HG02678 (cell line): Measurements from ENCODE around the gene SLC35F4.

Experiments used
- ATAC-seq: cut with Tn5 transposase; IDR thresholded peaks from one replicate; pipeline ENCODE4 v1.9.1; 2021; ENCODE audit warnings: mild to moderate bottlenecking, moderate library complexity; ENCODE audit not compliant: unreplicated experiment

Gene SLC35F4

DNA sequence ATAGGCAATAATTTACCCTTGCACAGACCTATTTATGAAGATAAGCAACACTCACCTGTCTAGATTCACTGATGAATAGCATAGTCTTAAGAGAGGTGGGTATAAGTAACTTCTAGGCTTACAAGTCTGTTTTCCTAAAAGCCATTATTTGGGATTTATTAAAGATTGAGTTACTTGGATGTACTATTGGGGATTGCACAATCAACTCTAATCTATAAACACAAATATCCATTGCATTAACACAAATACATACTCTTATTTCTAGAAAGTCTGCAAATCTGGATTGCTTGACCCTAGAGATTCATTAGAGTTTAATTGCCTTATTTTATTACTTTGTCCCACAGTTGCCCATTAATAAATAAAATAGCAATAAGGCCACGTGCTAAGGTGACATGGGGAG is 224.1 kb downstream of the SLC35F4 start:
- no peak for ATAC-seq

- ATAC-seq: no peak
These were observed 225.9 kb downstream of the SLC35F4 start for GRCh38 chr14:57640036-57640435.

DNA sequence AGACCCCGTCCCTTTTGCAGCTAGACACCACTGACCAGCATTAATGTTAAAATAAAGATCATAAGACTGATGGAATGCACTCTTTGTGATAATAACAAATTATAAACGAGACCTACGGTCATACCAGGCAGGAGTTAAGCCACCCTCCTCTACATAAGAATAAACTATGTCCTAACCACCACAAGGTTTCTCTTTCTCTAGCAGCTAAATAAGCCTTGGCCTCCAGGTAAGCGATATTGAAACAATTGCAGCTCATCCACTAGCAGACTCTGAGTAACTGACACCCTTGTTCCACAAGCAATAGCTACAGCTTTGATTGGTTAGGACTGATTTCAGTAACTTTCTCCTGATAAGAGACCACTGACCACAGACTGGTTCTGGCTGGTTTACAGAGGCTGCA is 228.0 kb downstream of the SLC35F4 start:
- no peak for ATAC-seq

- ATAC-seq: no peak
These were observed 231.6 kb downstream of the SLC35F4 start for GRCh38 chr14:57634335-57634734.

GRCh38 chr14:57632649-57633048 is 233.2 kb downstream of the SLC35F4 start:
- no peak for ATAC-seq

DNA sequence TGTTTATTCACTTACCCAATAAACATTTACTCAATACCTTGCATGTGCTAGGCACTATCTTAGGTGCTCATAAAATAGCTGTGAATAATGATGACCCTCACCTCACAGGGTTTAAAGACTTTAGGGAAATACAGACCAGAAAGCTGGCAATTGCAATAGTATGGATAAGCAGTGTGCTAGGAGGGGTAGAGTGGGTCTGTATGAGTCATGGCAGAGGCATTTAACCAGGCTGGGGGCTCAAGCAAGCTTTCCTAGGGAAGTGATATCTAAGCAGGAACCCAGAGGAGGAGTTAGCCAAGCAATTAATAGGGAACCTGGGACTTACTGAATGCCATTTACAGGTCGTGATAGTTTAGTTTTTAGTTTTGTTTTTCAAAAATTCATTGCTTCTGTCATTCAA is 248.4 kb downstream of the SLC35F4 start:
- no peak for ATAC-seq

GRCh38 chr14:57612946-57613345 is 252.9 kb downstream of the SLC35F4 start:
- no peak for ATAC-seq

GRCh38 chr14:57611555-57612075 is 254.3 kb downstream of the SLC35F4 start:
- no peak for ATAC-seq

- ATAC-seq: no peak
These were observed 255.3 kb downstream of the SLC35F4 start for GRCh38 chr14:57610631-57611030.

GRCh38 chr14:57609192-57610075 is 256.5 kb downstream of the SLC35F4 start:
- ATAC-seq: no peak

DNA sequence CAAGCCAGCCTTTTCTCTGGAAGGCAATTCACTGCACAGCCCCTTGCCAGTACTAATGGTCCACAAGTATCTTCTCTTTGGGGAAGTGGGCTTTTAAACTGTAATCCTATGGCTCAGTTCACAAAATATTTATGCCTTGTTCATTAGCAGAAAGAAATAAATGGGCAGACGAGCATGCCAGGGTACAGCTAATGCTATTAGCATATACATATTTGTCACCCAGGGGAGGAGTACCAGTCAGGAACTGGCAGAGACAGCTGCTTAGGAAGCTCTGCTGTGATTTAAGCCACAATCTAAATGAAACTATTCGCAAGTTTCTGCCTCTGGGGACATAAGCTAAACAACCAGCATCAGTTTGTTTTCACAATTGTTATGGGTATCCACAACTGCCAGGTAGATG is 258.8 kb downstream of the SLC35F4 start:
- ATAC-seq: no peak

DNA sequence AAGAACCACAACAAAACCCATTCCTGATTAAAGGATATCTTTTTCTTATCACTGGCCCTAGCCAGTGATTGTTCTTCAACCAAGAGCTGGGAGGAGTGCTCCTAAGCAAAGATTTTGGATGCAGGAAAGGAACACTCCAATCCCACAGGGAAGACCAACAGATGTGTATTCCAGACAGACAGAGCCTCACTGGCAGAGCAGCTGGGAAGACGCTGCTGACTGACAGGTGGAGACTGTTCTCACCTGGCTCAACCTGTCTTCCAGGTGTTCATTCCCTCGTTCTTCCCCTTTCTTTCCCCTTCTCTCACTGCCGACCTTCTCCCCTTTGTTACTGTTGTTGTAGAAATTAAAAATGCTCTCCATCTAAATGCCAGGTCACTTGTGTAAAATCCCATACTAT is 282.5 kb downstream of the SLC35F4 start:
- no peak for ATAC-seq

GRCh38 chr14:57582746-57583145 is 283.1 kb downstream of the SLC35F4 start:
- ATAC-seq: no peak

DNA sequence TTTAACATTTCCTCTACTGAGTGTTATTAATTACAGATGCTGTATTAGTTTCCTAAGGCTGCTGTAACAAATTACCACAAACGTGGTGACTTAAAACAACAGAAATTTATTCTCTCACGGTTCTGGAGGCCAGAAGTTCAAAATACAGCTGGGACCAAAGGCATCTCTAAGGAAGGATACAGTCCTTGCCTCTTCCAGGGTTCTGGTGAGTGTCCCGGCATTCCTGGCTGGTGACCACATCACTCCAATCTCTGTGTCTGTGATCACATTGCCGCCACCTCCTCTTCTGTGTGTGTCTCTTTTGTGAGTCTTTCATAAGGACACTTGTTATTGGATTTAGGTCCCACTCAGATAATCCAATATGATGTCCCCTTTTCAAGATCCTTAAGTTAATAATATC is 287.1 kb downstream of the SLC35F4 start:
- no peak for ATAC-seq

GRCh38 chr14:57576498-57576897 is 289.4 kb downstream of the SLC35F4 start:
- no peak for ATAC-seq

DNA sequence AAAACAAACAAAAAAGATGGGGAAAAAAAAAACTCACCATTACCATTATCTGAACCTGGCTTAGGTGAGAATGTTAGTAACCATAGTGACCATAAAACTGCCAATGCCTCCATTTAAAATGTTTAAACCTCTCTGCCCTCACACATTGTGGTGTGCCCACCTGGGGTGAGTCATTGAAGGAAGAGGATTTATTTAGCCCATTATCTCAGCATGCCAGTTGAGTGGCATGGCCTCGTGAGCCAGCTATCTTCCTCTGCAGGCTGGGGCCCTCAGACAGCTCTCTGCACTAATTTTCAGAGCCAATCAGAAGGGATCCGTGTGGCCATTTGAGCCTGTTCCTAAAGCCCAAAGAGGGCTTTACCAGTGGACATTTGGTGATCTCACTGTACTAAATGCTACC is 290.4 kb downstream of the SLC35F4 start:
- no peak for ATAC-seq

DNA sequence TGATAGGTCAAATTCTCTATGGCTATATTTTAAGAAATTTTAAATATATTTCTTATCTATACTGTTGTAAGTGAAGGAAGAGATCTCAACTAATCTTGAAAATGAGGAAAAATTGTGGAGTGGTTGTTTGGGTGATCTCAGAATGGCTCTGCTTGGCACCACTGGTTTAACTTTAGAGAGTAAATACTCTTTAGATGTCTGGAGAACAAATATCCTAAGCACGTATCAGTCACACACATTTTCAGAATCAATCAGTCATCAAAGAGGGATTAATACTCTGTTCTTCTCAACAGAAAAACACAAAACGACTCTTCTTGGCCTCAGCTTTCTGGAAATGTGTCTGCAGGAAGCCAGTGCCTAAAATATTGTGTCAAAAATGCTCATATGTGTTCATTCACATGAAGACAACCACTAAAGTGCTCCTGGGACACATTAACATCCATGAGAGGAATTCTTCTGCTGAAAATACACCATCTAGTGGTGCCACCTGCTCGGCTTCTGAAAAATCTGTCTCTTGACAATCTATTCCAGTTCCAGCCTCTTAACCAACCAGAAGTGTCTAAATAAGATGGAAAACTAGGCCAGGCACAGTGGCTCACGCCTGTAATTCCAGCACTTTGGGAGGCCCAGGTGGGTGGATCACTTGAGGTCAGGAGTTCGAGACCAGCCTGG is 291.1 kb downstream of the SLC35F4 start:
- ATAC-seq: no peak

- no peak for ATAC-seq
These were observed 292.7 kb downstream of the SLC35F4 start for GRCh38 chr14:57573173-57573572.

DNA sequence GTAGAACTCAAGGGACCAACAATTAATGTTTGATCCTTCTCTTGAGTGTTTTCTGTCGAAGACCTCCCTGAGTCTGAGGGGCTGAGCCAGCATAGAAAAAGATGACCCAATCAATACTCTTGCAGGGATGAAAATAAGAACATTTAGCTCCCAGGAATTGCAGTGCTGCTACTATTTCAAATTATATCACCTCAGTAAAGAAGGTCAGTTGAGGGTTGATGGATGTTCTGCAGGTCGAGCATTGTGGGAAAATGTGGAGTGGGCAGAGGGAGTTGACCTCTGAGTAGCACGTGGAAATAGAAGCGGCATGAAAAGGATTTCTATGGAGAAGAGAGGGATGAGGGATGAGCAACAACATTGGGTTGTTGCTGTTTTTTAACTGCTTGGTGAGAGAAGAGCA is 297.3 kb downstream of the SLC35F4 start:
- ATAC-seq: no peak

DNA sequence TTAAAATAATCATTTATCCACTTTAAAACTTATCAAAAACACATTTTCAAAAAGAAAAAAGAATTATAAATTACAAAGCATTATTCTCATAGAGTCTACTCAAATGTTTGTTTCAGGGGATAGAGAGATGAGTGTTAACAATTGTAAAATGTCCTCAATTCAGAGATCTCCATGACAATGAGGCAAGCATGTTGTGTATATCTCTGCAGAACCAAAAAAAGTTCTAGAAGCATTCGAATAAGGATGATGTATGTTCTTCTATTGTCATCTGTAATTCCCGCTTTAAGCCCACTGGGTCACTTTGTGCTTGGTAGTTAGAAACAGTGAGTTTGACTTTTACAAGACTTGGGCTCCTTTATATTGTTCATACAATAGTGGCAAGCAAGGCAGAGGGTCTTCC is 298.7 kb downstream of the SLC35F4 start:
- no peak for ATAC-seq

DNA sequence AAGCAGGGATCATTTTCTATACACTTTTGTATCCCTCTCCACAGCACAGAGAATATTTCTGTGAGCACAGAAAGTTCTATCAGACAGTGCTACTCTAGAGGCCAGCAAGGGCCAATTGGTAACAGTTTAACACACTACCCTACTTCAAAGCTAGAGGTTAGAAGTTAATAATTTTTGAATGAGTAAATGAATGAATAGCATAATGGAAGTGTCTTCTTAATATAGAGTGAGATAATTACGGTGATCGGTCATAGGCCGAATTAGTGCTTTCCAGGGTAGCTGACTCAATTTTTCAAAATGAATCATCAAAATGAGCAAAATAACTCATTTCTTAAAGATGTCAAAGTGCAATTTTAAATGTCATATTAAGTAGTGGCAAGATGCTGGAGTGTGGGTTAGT is 305.2 kb downstream of the SLC35F4 start:
- ATAC-seq: peak; percentile 80

- ATAC-seq: no peak
These were observed 306.3 kb downstream of the SLC35F4 start for GRCh38 chr14:57559576-57559975.
